Heart right ventricle (tissue), 16 donors: ENCODE results near the gene USP12. TPM values are rescaled to one million over a fixed set of nuclear protein-coding genes. Genes with fewer than 3 reads are reported as not detected.

Source experiments
- ATAC-seq, 8 donors: fragments of 200-7000 bp; cut with Tn5 transposase; one replicate each; pipeline ENCODE4 v1.9.1; 2020; ENCODE audit warnings: mild to moderate bottlenecking in 8 of 8, moderate library complexity in 8 of 8, moderate number of reproducible peaks in 1 of 8
- DNase-seq, 2 donors: peaks; one replicate each; pipeline ENCODE4 v3.0.0-alpha.2; 2020
- H3K27ac ChIP-seq, 10 donors: fragments of 200-600 bp; sonication (generic) in 2 of 10; one replicate each; pipeline versions ENCODE4 v1.5.0 to v1.8.0; 2020 to 2022; ENCODE audit warnings: mild to moderate bottlenecking in 3 of 10
- H3K27me3 ChIP-seq, 7 donors: fragments of 200-600 bp; one replicate each; pipeline ENCODE4 v1.8.0; 2021 to 2022; ENCODE audit warnings: mild to moderate bottlenecking in 2 of 7
- H3K36me3 ChIP-seq, 9 donors: fragments of 200-600 bp; sonication (generic) in 1 of 9; one replicate each; pipeline versions ENCODE4 v1.5.0 to v1.8.0; 2020 to 2022; ENCODE audit warnings: mild to moderate bottlenecking in 2 of 9
- H3K4me1 ChIP-seq, 9 donors: fragments of 200-600 bp; sonication (generic) in 1 of 9; one replicate each; pipeline versions ENCODE4 v1.5.0 to v1.8.0; 2020 to 2022; ENCODE audit warnings: mild to moderate bottlenecking in 4 of 9
- H3K4me3 ChIP-seq, 10 donors: fragments of 200-600 bp; sonication (generic) in 2 of 10; one replicate each; pipeline versions ENCODE4 v1.5.0 to v1.8.0; 2020 to 2022; ENCODE audit warnings: mild to moderate bottlenecking in 7 of 10, moderate library complexity in 2 of 10
- H3K9me3 ChIP-seq, 11 donors: fragments of 200-600 bp in 10 of 11; sonication (generic) in 2 of 11; one replicate each; pipeline versions ENCODE4 v1.5.0 to v1.8.0; 2013 to 2022; ENCODE audit warnings: mild to moderate bottlenecking in 2 of 11, control low read depth in 1 of 11, moderate library complexity in 1 of 11
- WGBS, 2 donors: extraction: QIAGEN DNeasy Blood & Tissue Kit; methylation state at CpG; one replicate each; pipeline ENCODE4 v1.1.7; 2013; ENCODE audit warnings: inconsistent platforms in 1 of 2; 5-methylcytosine and 5-hydroxymethylcytosine counted together
- intact Hi-C, 10 donors: fragments of 100-400 bp; cut with DNase I; formaldehyde crosslinking; loops; one replicate each; pipeline versions ENCODE4 v1.11.1 to v1.14.2; 2022
- polyA plus RNA-seq, 2 donors: library from polyadenylated mRNA; stranded (reverse); fragments of 200-250 nt; gene quantifications; one replicate each; pipeline ENCODE4 v1.2.3, GENCODE V29; 2013
- total RNA-seq, 10 donors: library from RNA; stranded (reverse); fragmentation: NEBNext Ultra II Directional in 3 of 10; extraction: Animal tissue kit (Norgen Biotek cat#: 25700) in 3 of 10; gene quantifications; one replicate each; pipeline versions ENCODE4 v1.2.1 to v1.2.4, GENCODE V29; 2021 to 2023
- TF ChIP-seq, protein P1 (sequence below), 9 donors: fragments of 200-600 bp; sonication (generic) in 2 of 9; IDR thresholded peaks; one replicate each; pipeline versions ENCODE4 v1.5.0 to v1.8.0; 2021 to 2022; ENCODE audit warnings: antibody characterized with exemption in 9 of 9, mild to moderate bottlenecking in 5 of 9, moderate library complexity in 1 of 9
- donor health status: Arrhythmogenic right ventricular cardiomyopathy.
- donor health status: ischemic (EF 13 %, LVEDD 7.1; RV severe dilation, severe dysfunction).
- donor health status: healthy with polysubstance abuse.
- donor health status: DM: no; HTN: yes; CAD: no.
- donor health status: DM: no; HTN: no; CAD: no.
- donor health status: ischemic (EF 25% LVEDD 6.9; RV normal size, moderate dysfunction).
- donor health status: ischemic (EF 25% LVEDD 5.7; RV mildly dilated, moderate dysfunction).
- donor health status: healthy.
- donor health status: DM: yes; HTN: yes; CAD: no.
- donor health status: Ischemic cardiomyopathy.
- donor health status: ischemic (EF 35%, LVEDD 5.7; RV mildly dilated, moderate dysfunction).
- donor health status: nonischemic (EF 11% LVEDD 7.7; RV severe dilation, severe dysfunction).
- donor health status: DM: yes; HTN: yes; CAD: no.
- donor health status: PGD.
- donor health status: ischemic (EF 29% LVEDD 5.4; RV normal size, mild dysfunction).
- donor health status: nonischemic (EF 23%, LVEDD 6.1; RV moderate dilation, normal function).

Gene USP12
- total and polyA plus RNA-seq, 12 donors, result 4.3 to 22.9 (median 19.0) TPM

DNA sequence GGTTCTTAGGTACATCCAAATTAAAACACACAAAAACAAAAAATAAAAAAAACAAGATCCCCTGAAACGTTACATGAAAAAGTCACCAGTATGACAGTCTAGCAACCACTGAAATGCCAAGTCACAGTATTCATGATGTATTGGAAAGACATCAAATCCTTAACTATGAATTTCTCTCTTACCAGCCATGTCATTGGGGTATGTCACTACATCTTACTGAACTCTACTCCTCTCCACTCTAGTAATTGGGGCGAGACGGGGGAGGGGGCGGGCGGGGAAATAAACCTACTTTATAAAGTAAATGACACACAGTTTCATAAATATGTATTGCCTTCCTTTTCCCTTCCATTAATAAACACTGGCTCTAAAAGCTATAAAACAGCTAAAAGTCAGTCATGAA lies 65.5 kb downstream of the USP12 start:
- intact Hi-C loops, result no loop called here
- Histone ChIP-seq H3K4me1 (no peaks in the 10 kb centered on the region), H3K36me3 (peaks cover 0 to 40% (median 2%) of the 10 kb centered on the region in 9 donors), H3K27ac (no peak overlapping the region), H3K4me3 (no peak overlapping the region), H3K27me3 (no peaks in the 10 kb centered on the region), H3K9me3 (no peaks in the 10 kb centered on the region)
- DNase-seq (no peak), ATAC-seq (no peak)
- 94 to 95% methylated on average over 5 of the region's 5 CpGs for WGBS, 2 donors
- TF ChIP-seq, protein P1, sequence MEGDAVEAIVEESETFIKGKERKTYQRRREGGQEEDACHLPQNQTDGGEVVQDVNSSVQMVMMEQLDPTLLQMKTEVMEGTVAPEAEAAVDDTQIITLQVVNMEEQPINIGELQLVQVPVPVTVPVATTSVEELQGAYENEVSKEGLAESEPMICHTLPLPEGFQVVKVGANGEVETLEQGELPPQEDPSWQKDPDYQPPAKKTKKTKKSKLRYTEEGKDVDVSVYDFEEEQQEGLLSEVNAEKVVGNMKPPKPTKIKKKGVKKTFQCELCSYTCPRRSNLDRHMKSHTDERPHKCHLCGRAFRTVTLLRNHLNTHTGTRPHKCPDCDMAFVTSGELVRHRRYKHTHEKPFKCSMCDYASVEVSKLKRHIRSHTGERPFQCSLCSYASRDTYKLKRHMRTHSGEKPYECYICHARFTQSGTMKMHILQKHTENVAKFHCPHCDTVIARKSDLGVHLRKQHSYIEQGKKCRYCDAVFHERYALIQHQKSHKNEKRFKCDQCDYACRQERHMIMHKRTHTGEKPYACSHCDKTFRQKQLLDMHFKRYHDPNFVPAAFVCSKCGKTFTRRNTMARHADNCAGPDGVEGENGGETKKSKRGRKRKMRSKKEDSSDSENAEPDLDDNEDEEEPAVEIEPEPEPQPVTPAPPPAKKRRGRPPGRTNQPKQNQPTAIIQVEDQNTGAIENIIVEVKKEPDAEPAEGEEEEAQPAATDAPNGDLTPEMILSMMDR (IDR thresholded peaks at IDR 0.05), result no peak

DNA sequence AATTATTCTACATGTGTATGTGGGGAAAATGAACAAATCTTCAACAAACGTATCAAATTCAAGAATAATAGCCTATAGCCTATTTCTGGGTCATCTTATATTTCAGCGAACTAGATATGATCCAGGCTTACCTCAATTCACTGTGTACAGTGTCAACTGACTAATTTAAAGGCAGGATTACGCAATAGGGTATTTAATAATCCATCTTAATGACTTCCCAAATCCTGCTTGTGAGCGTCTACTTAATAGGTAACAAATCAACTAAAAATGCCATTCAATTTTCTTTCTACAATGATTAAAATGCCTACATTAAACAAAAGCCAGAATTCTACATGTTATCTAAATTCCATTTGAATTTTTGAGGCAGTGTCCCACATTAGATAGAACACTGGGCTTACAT lies 67.0 kb downstream of the USP12 start:
- no peak overlapping the region for H3K27ac ChIP-seq
- TF ChIP-seq, protein P1 (IDR thresholded peaks at IDR 0.05), result no peak
- no peaks in the 10 kb centered on the region for H3K4me1 ChIP-seq
- WGBS, 2 donors, result 72 to 88% methylated on average over 4 of the region's 4 CpGs
- no peak overlapping the region for H3K4me3 ChIP-seq
- intact Hi-C loops, result no loop called here
- H3K9me3 ChIP-seq, result no peaks in the 10 kb centered on the region
- ATAC-seq (no peak), DNase-seq (no peak)
- H3K36me3 ChIP-seq, result peaks cover 0 to 52% (median 2%) of the 10 kb centered on the region in 9 donors
- H3K27me3 ChIP-seq, result no peaks in the 10 kb centered on the region

DNA sequence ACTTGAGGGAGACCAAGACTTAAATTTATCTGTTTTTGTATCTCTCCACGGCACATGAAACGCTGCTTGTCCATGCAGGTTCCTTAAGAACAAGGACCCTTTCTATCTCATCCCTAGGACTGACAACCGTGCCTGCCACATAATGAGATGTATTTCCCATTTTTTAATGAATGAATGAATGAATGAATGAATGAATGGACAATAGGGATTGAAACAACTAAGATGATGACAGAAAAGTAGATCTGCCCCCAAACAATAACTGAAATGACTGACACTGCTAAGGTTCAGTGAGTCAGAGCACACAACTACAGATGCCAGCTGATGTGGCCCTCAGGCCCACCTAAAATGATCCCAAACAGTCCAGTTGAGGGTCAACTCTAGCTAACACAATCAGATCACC lies 69.8 kb downstream of the USP12 start:
- Histone ChIP-seq H3K9me3 (no peaks in the 10 kb centered on the region), H3K4me1 (peaks cover 0 to 12% (median 0%) of the 10 kb centered on the region in 9 donors), H3K4me3 (no peak overlapping the region), H3K27me3 (no peaks in the 10 kb centered on the region), H3K36me3 (peaks cover 0 to 65% (median 2%) of the 10 kb centered on the region in 9 donors), H3K27ac (no peak overlapping the region)
- ATAC-seq (no peak), DNase-seq (no peak)
- intact Hi-C loops, result loop anchor here in 1 of 10 donors (1.0 kb wide), 1 partner anchor 19 kb away; no protein-coding TSS in a partner anchor
- 98% methylated on average over 3 of the region's 3 CpGs for WGBS, 2 donors
- TF ChIP-seq, protein P1 (IDR thresholded peaks at IDR 0.05), result no peak

DNA sequence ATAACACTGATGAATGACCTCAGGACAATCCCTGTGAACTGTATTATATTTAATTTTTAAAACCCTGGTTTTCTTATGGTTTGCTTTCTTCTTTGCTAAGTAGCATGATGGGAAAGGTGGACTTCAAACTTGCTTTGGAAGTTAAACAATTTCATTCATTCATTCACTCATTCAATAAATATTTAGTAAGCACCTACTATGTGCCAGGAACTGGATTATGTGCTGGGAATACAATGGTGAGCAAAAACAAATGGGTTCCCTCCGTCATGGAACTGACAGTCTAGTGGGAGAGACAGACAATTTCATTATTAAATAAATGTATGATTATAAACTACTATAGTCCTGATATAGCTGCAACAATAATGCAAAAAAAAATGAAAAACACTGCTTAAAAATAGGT lies 70.3 kb downstream of the USP12 start:
- H3K9me3 ChIP-seq, result no peaks in the 10 kb centered on the region
- DNase-seq, result no peak
- H3K27ac ChIP-seq, result no peak overlapping the region
- TF ChIP-seq, protein P1 (IDR thresholded peaks at IDR 0.05), result no peak
- peaks cover 0 to 12% (median 0%) of the 10 kb centered on the region in 9 donors for H3K4me1 ChIP-seq
- intact Hi-C loops, result no loop called here
- no peak overlapping the region for H3K4me3 ChIP-seq
- no peaks in the 10 kb centered on the region for H3K27me3 ChIP-seq
- peaks cover 0 to 65% (median 2%) of the 10 kb centered on the region in 9 donors for H3K36me3 ChIP-seq
- no peak for ATAC-seq
- WGBS, 2 donors, result 94 to 96% methylated on average over 1 of the region's 1 CpG
